SH-SY5Y (cell line): ENCODE results near the gene SLC15A4.

Experiments
- GATA2 ChIP-seq: IDR thresholded peaks from 2 replicates; pipeline ENCODE4 v1.6.1; 2011; ENCODE audit warnings: mild to moderate bottlenecking, low read depth, low read length
- GATA3 ChIP-seq: IDR thresholded peaks from 2 replicates; pipeline ENCODE4 v1.6.1; 2011; ENCODE audit warnings: low read depth, mild to moderate bottlenecking, low read length, moderate library complexity

SLC15A4 gene

DNA sequence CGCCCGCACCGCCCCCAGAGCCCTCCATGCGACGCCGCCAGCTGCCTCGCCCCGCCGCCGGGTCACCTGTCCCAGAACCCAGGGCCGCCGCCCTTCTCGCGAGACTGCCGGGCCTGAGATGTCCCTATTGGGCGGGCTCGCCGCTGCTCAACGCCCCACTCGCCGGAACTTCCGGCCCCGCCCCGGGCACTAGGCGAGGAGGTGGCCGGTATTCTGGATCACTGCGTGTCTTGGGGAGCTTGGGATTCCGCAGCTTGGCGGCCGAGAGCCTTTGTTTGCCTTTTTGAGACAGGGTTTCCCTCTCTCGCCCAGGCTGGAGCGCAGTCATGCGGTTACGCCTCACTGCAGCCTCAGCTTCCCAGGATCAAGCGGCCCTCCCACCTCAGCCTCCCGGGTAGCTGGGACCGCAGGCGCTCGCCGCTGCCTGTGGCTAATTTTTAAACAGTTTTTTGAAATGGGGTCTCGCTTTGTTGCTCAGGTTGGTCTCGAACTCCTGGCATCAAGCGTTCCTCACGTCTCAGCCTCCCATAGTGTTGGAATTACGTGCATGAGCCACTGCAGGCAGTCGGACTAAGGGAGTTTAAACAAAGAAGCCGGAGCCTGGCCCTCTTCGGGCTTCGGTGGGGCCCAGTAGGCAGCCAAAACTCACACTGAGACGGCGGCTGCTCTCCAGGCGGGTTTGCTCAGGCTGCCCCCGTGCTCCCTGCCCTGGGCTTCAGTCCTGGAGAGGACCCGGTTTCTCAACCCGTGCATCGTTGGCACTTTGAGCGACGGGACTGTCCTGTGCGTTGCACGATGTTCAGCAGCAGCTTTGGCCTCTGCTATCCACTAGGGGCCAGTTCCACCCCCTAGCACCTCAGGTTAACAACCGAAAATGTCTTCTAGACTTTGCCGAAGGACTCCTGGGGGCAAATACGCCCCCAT lies at the start of gene SLC15A4:
SLC15A4 (minus strand) TSS at position 43 of the 924 bp plus-strand sequence; CDS start at position 28, 15 bp downstream.
- no peak for TF ChIP-seq GATA2
- no peak for TF ChIP-seq GATA3

GRCh38 chr12:128872303-128872702 lies 48.5 kb upstream of the SLC15A4 start:
- TF ChIP-seq GATA3 (no peak), GATA2 (no peak)

DNA sequence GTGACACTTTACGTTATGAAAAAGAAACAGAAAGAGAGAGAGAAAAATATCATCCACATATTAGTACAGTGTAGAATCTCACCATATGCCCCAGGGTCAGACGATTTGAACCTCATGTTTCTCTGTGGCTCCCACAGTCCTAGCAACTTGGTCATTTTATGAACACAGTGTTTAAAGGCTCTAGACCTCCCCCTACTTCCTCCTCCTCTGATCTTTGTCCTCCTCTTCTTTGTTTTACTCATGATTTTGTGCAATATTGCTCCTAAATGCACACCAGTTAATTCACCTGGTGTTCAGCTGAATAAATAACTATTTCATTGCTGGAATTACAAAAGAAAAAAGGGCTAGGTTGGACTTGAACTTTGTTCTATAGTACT lies 47.7 kb upstream of the SLC15A4 start:
- TF ChIP-seq GATA2 (no peak), GATA3 (no peak)

DNA sequence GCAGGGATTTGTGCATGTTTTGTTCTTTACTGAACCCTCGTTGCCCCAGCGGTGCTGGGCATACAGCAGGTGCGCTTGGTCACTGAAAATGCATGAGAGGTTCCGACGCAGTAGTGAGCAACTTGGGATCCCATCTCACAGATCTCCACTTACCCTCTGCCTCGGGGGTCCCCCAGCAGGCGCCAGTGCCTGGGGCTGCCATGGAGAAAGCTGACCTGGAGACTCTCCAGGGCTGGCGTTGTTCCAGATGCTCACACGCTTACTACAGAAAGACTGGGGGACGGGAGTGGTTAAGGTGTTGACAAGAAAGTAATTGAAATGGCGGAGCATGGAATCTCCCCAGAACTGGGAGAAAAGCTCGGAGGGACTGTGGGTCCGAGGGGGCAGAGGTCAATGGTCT lies 43.7 kb upstream of the SLC15A4 start:
- TF ChIP-seq GATA3 (no peak), GATA2 (no peak)

DNA sequence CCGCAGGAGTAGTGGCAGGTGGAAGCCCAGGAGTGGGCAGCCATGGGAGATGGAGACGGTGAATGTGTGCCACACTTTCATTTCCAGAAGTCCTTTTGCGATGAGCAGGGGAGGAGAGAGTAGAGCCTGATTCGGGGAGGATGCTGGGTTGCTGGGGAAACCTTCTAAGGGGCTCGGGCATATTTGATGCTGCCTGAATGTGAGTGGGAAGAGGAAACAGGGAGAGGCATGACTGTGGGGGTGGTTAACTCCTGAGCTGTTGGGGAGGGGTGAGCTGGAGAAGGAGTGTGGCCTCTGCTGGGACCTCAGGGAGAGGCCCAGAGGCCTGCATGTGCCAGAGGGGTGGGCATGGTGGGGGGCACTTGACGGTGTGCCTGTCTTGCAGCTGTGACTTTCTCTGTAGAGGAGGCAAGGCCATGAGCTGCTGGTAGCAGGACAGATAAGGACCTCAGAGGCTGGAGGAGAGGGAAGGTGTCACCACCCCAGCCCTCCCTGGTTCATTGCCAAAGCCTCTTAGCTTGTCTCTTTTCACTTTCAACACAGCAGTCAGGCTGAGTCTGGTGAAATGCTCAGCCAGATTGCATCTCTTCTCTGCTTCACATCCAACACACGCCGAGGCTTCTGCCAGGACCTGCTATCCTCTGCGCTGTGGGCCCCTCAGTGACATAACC lies 40.9 kb upstream of the SLC15A4 start:
- TF ChIP-seq GATA2 = peak; percentile 80
- no peak for TF ChIP-seq GATA3

- no peak for TF ChIP-seq GATA2
- TF ChIP-seq GATA3 = no peak
Measured at GRCh38 chr12:128863957-128864356, 40.2 kb upstream of the SLC15A4 start.

- no peak for TF ChIP-seq GATA3
- TF ChIP-seq GATA2 = no peak
Measured at GRCh38 chr12:128861226-128862016, 37.7 kb upstream of the SLC15A4 start.

DNA sequence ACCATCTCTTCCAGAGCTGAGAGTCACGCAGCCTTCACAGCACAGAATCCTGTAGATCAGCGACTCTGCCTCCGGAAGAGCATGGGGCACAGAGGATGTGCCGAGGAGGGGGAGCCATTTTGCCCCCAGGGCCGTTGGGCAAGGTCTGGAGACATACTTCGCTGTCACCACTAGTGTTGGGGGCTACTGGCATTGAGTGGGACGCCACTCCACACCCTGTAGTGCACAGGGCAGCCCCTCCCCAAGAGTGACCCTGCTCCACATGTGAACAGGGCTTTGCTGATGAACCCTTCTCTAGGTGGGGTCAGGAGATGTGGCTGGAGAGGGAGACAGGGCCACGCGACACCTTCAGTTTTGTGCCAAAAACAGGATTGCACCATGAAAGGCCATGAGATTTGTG lies 35.6 kb upstream of the SLC15A4 start:
- TF ChIP-seq GATA3 (no peak), GATA2 (no peak)

GRCh38 chr12:128857133-128857763 lies 33.5 kb upstream of the SLC15A4 start:
- TF ChIP-seq GATA2 (no peak), GATA3 (no peak)

- no peak for TF ChIP-seq GATA3
- TF ChIP-seq GATA2 = no peak
Measured at GRCh38 chr12:128856791-128857078, 33.0 kb upstream of the SLC15A4 start.

DNA sequence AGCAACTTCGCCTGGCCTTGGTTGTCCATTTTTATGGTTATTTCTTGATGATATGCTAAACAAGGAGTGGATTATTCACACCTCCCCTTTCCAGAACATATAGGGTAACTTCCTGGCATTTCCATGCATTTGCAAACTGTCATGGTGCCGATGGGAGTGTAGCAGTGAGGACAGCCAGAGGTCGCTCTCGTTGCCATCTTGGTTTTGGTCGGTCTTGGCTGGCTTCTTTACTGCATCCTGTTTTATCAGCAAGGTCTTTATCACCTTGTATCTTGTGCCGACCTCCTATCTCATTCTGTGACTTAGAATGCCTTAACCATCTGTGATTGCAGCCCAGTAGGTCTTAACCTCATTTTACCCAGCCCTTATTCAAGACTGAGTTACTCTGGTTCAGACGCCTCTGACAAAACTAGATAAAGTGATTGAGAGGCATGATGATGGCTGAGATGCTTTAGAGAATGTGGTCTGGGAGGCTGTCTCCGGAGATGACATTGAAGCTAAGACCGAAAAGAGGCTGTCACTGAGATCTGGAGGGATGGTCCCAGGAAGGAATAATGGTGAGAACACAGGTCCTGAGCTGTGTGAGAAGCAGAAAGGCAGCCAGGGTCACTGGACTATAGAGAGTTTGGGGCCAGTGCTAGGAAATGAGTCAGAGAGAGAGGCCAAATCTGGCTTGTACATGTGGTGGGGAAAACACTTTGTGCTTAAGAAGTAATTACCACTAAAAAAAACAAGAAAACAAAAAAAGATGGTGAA lies 32.5 kb upstream of the SLC15A4 start:
- TF ChIP-seq GATA2 = no peak
- TF ChIP-seq GATA3 = no peak

- TF ChIP-seq GATA3 (no peak), GATA2 (no peak)
Measured at GRCh38 chr12:128853600-128854197, 29.9 kb upstream of the SLC15A4 start.

DNA sequence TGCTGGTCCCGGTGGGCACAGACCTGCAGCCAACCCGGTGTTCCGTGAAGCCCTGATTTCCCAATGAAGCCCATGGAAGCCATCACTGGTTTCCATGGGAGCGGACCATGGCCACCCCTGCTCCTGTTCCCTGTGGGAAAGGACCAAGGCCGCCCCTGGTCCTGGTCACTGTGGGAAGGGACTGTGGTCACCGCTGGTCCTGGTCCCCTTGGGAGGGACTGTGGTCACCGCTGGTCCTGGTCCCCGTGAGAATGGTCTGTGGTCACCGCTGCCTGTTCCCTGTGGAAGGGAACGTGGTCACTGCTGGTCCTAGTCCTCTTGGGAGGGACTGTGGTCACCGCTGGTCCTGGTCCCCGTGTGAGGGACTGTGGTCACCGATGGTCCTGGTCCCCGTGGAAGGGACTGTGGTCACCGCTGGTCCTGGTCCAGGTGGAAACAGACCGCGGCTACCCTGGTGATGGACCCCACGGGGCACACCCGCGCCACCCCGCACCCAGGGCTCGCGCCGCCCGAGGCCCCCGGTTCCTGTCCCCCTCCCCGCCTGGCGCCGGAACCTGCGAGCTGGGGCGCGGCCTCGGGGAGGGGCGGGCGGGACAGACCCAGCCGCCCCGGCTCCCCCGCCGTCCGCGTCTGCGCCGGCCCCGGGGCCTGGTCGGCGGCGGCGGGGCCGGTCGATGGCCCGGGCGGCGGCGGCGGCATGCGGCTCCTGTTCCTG lies 29.3 kb upstream of the SLC15A4 start, which contains the start of gene GLT1D1:
GLT1D1 (plus strand) TSS at position 594 of the 715 bp plus-strand sequence; CDS start at position 698, 104 bp downstream.
- TF ChIP-seq GATA2 (no peak), GATA3 (no peak)
